Measurements from ENCODE around the gene AK8. TPM values are rescaled to one million over a fixed set of nuclear protein-coding genes. Genes with fewer than 3 reads are reported as not detected.

Gene AK8
- total RNA-seq, 1 experiment from 2014 or later: 2.5 TPM

DNA sequence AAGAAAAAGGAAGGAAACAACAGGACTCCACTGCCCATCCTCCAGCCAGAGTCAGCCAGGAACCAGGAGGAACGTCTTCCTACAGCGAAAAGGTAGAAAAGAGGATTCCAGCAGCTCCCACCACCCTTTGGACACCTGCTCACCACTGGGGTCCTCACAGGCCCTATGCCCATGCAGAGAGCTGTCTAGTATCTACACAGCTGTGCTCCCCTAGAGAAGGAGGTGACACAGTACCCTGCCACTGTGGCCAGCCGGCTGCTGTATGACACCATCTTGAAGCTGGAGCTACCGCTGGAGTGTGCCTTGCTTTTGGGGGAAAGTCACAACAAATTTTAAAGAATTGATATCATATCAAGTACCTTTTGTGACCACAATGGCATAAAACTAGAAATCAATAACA is 115.2 kb downstream of the AK8 start:
- no peaks in the 10 kb centered on the region for H3K4me1 ChIP-seq (ENCODE audit: control insufficient read depth in 1 of 2, insufficient read depth in 2 of 2, low read length in 2 of 2)
- ChIA-PET CTCF (no interaction called here), POLR2A (no interaction called here), RAD21 (ENCODE audit: low non-redundant PET in 1 of 2, low total read pairs in 2 of 2, uncharacterized antibody in 2 of 2, unreplicated experiment in 2 of 2) (no interaction called here)
- H3K9me3 ChIP-seq (ENCODE audit: control insufficient read depth in 1 of 2, insufficient read depth in 1 of 2, low read depth in 1 of 2, low read length in 2 of 2): peaks cover 0 to 7% of the 10 kb centered on the region in 2 experiments; a peak in 1 of 4 replicates
- H3K79me2 ChIP-seq (ENCODE audit: insufficient read depth, low read length): no peaks in the 10 kb centered on the region
- no peaks in the 10 kb centered on the region for H4K20me1 ChIP-seq (ENCODE audit: insufficient read depth)
- no peaks in the 10 kb centered on the region for H3K27me3 ChIP-seq (ENCODE audit: insufficient read depth, low read length)
- no peak overlapping the region for H2AFZ ChIP-seq (ENCODE audit: low read depth, low read length, poor library complexity, severe bottlenecking)
- TF ChIP-seq CTCF (IDR thresholded peaks at IDR 0.05 in 2 of 3, conservative IDR thresholded peaks at IDR 0.05 in 1 of 3; ENCODE audit: borderline replicate concordance in 1 of 3, insufficient read depth in 1 of 3, low read depth in 2 of 3, low read length in 2 of 3) (no peak), MAX (IDR thresholded peaks at IDR 0.05) (no peak), EGR1 (IDR thresholded peaks at IDR 0.05; ENCODE audit: low read depth) (no peak), POLR2AphosphoS5 (IDR thresholded peaks at IDR 0.05; ENCODE audit: low read depth, low read length) (no peak)
- DNase-seq (ENCODE audit: low read depth, low spot score) (no peak), ATAC-seq (no peak)
- H3K36me3 ChIP-seq (ENCODE audit: control insufficient read depth in 1 of 2, insufficient read depth in 2 of 2, low read length in 2 of 2): no peaks in the 10 kb centered on the region
- no peaks in the 10 kb centered on the region for H3K9me2 ChIP-seq (ENCODE audit: insufficient read depth)
- intact Hi-C loops (cut with micrococcal nuclease): no loop called here
- no peak overlapping the region for H3K4me3 ChIP-seq (replicated peaks in 1 of 2; ENCODE audit: low read depth in 1 of 2, low read length in 2 of 2)
- no peak overlapping the region for H3K4me2 ChIP-seq (ENCODE audit: low read length)
- H3K27ac ChIP-seq (ENCODE audit: low read depth, low read length): no peak overlapping the region
- no peak overlapping the region for H3K9ac ChIP-seq (ENCODE audit: low read length)
- no TSS peak for BruUV-seq (replicated peaks)

DNA sequence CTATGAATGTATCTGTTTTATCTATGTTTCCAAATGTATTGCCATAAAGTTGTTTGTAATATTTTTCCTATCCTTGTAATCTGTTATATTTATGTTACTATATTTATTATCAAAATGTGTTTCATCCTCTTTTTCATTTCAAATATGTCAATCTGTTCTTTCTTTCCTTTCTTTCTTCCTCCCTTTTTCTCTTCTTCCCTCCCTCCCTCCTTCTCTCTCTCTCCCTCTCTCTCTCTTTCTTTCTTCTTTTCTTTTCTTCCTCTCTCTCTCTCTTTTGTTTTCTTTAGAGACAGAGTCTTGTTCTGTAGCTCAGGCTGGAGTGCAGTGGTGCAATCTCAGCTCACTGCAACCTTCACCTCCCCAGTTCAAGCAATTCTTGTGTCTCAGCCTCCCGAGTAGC is 116.5 kb downstream of the AK8 start:
- ATAC-seq: no peak
- CTCF ChIA-PET: no interaction called here
- TF ChIP-seq EZH2 (IDR thresholded peaks at IDR 0.05) (no peak), EZH2phosphoT487 (IDR thresholded peaks at IDR 0.05; ENCODE audit: borderline replicate concordance) (no peak), ZFX (IDR thresholded peaks at IDR 0.05) (no peak), JUND (IDR thresholded peaks at IDR 0.05) (no peak), FOSL1 (IDR thresholded peaks at IDR 0.05; ENCODE audit: low read depth) (no peak), TCF7L2 (IDR thresholded peaks at IDR 0.05; ENCODE audit: borderline replicate concordance, extremely low read depth, insufficient read depth, insufficient read length) (no peak), YY1 (IDR thresholded peaks at IDR 0.05; ENCODE audit: extremely low read depth, insufficient replicate concordance, low read depth, low read length) (no peak), EGR1 (IDR thresholded peaks at IDR 0.05; ENCODE audit: low read depth) (no peak), CTCF (IDR thresholded peaks at IDR 0.05 in 2 of 3, conservative IDR thresholded peaks at IDR 0.05 in 1 of 3; ENCODE audit: borderline replicate concordance in 1 of 3, insufficient read depth in 1 of 3, low read depth in 2 of 3, low read length in 2 of 3) (no peak)
- TF ChIP-seq, protein P1, sequence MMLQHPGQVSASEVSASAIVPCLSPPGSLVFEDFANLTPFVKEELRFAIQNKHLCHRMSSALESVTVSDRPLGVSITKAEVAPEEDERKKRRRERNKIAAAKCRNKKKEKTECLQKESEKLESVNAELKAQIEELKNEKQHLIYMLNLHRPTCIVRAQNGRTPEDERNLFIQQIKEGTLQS (IDR thresholded peaks at IDR 0.05): no peak
- TF ChIP-seq, protein P2, sequence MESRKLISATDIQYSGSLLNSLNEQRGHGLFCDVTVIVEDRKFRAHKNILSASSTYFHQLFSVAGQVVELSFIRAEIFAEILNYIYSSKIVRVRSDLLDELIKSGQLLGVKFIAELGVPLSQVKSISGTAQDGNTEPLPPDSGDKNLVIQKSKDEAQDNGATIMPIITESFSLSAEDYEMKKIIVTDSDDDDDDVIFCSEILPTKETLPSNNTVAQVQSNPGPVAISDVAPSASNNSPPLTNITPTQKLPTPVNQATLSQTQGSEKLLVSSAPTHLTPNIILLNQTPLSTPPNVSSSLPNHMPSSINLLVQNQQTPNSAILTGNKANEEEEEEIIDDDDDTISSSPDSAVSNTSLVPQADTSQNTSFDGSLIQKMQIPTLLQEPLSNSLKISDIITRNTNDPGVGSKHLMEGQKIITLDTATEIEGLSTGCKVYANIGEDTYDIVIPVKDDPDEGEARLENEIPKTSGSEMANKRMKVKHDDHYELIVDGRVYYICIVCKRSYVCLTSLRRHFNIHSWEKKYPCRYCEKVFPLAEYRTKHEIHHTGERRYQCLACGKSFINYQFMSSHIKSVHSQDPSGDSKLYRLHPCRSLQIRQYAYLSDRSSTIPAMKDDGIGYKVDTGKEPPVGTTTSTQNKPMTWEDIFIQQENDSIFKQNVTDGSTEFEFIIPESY (IDR thresholded peaks at IDR 0.05; ENCODE audit: extremely low read depth, insufficient replicate concordance, low read length): no peak

More for the DNA sequence above, 116.5 kb downstream of the AK8 start:
- Histone ChIP-seq H3K27ac (ENCODE audit: low read depth, low read length) (no peak overlapping the region), H3K9me3 (ENCODE audit: control insufficient read depth in 1 of 2, insufficient read depth in 1 of 2, low read depth in 1 of 2, low read length in 2 of 2) (peaks cover 0 to 7% of the 10 kb centered on the region in 2 experiments; a peak in 1 of 4 replicates), H3K79me2 (ENCODE audit: insufficient read depth, low read length) (no peaks in the 10 kb centered on the region), H3K4me3 (replicated peaks in 1 of 2; ENCODE audit: low read depth in 1 of 2, low read length in 2 of 2) (no peak overlapping the region), H3K4me1 (ENCODE audit: control insufficient read depth in 1 of 2, insufficient read depth in 2 of 2, low read length in 2 of 2) (no peaks in the 10 kb centered on the region), H4K20me1 (ENCODE audit: insufficient read depth) (no peaks in the 10 kb centered on the region), H3K4me2 (ENCODE audit: low read length) (no peak overlapping the region), H3K27me3 (ENCODE audit: insufficient read depth, low read length) (no peaks in the 10 kb centered on the region), H3K36me3 (ENCODE audit: control insufficient read depth in 1 of 2, insufficient read depth in 2 of 2, low read length in 2 of 2) (no peaks in the 10 kb centered on the region), H3K9me2 (ENCODE audit: insufficient read depth) (no peaks in the 10 kb centered on the region), H2AFZ (ENCODE audit: low read depth, low read length, poor library complexity, severe bottlenecking) (no peak overlapping the region), H3K9ac (ENCODE audit: low read length) (no peak overlapping the region)
- intact Hi-C loops (cut with micrococcal nuclease): no loop called here
- RAD21 ChIA-PET (ENCODE audit: low non-redundant PET in 1 of 2, low total read pairs in 2 of 2, uncharacterized antibody in 2 of 2, unreplicated experiment in 2 of 2): no interaction called here
- BruUV-seq (replicated peaks): no TSS peak
- POLR2A ChIA-PET: no interaction called here
- DNase-seq (ENCODE audit: low read depth, low spot score): no peak
